Astrocyte of the spinal cord (primary cell): ENCODE results near the gene DOCK2.

Experiments
- DNase-seq: peaks from one replicate; pipeline ENCODE4 v3.0.0; 2011; ENCODE audit warnings: low read depth, low spot score
- H3K4me3 ChIP-seq: 2 replicates; pipeline ENCODE4 v1.5.1; 2011; ENCODE audit warnings: low read depth, mild to moderate bottlenecking, low read length, moderate library complexity
- CTCF ChIP-seq: IDR thresholded peaks from 2 replicates; pipeline ENCODE4 v1.5.1; 2012; ENCODE audit warnings: low read depth, mild to moderate bottlenecking, low read length, inconsistent platforms
- in situ Hi-C: cut with HindIII; loops from 2 replicates; pipeline ENCODE4 v1.10.0; 2017; ENCODE audit warnings: low sequenced_read_pairs

DOCK2 gene

GRCh38 chr5:169781420-169782345 is 144.6 kb downstream of the DOCK2 start:
- TF ChIP-seq CTCF: no peak
- in situ Hi-C loops: no loop called here
- no peak for DNase-seq
- H3K4me3 ChIP-seq: no peak overlapping the region

GRCh38 chr5:169785771-169786618 is 148.9 kb downstream of the DOCK2 start:
- H3K4me3 ChIP-seq: no peak overlapping the region
- in situ Hi-C loops: no loop called here
- no peak for DNase-seq
- no peak for TF ChIP-seq CTCF

- no peak overlapping the region for H3K4me3 ChIP-seq
- TF ChIP-seq CTCF: no peak
- DNase-seq: peak; percentile 30
- in situ Hi-C loops: no loop called here
Measured at GRCh38 chr5:169788168-169788567, 151.1 kb downstream of the DOCK2 start.

- no peak for TF ChIP-seq CTCF
- H3K4me3 ChIP-seq: no peak overlapping the region
- no peak for DNase-seq
- in situ Hi-C loops: no loop called here
Measured at GRCh38 chr5:169789417-169789940, 152.4 kb downstream of the DOCK2 start.

GRCh38 chr5:169791251-169791650 is 154.2 kb downstream of the DOCK2 start:
- H3K4me3 ChIP-seq: no peak overlapping the region
- TF ChIP-seq CTCF: no peak
- DNase-seq: no peak
- in situ Hi-C loops: no loop called here

- H3K4me3 ChIP-seq: no peak overlapping the region
- no peak for TF ChIP-seq CTCF
- in situ Hi-C loops: no loop called here
- no peak for DNase-seq
Measured at GRCh38 chr5:169795338-169795737, 158.3 kb downstream of the DOCK2 start.
